GM12878 (cell line): ENCODE measurements around the gene NARF. TPM values are rescaled to one million over a fixed set of nuclear protein-coding genes. Genes with fewer than 3 reads are reported as not detected.

Experiments used
- BHLHE40 ChIP-seq, 2 experiments: fragments of 450-650 bp in 1 of 2; IDR thresholded peaks; 2 replicates each; pipeline ENCODE4 v1.6.1; 2011 to 2017; ENCODE audit warnings: low read depth in 2 of 2, borderline replicate concordance in 1 of 2, improper control_type of control experiment in 1 of 2, low read length in 1 of 2, mild to moderate bottlenecking in 1 of 2
- EGR1 ChIP-seq, 2 experiments: IDR thresholded peaks; 1 replicate in 1 of 2; 2 replicates in 1 of 2; pipeline ENCODE4 v1.6.1; 2011 to 2012; ENCODE audit warnings: low read depth in 2 of 2, low read length in 2 of 2, borderline replicate concordance in 1 of 2, mild to moderate bottlenecking in 1 of 2, moderate library complexity in 1 of 2
- ESRRA ChIP-seq: IDR thresholded peaks from 2 replicates; pipeline ENCODE4 v1.6.1; 2012; ENCODE audit warnings: mild to moderate bottlenecking, low read length, improper control_type of control experiment
- ETV6 ChIP-seq, 2 experiments: fragments of 450-650 bp in 1 of 2; IDR thresholded peaks in 1 of 2; conservative IDR thresholded peaks in 1 of 2; 2 replicates each; pipeline ENCODE4 v1.6.1; 2014; ENCODE audit warnings: antibody characterized with exemption in 1 of 2, borderline replicate concordance in 1 of 2, low read depth in 1 of 2, mild to moderate bottlenecking in 1 of 2, moderate library complexity in 1 of 2
- EZH2 ChIP-seq: IDR thresholded peaks from 2 replicates; pipeline ENCODE4 v1.6.1; 2012; ENCODE audit warnings: low read depth, mild to moderate bottlenecking, control low read depth, inconsistent platforms, low read length, borderline replicate concordance; ENCODE audit not compliant: control insufficient read depth
- IKZF2 ChIP-seq, 2 experiments: fragments of 450-650 bp; IDR thresholded peaks; 2 replicates each; pipeline ENCODE4 v1.6.1; 2017; ENCODE audit warnings: mild to moderate bottlenecking in 2 of 2, moderate library complexity in 2 of 2
- MYB ChIP-seq: fragments of 150-350 bp; IDR thresholded peaks from 2 replicates; pipeline ENCODE4 v1.6.1; 2014; ENCODE audit warnings: mild to moderate bottlenecking, low read depth, low read length, borderline replicate concordance
- NFIC ChIP-seq: IDR thresholded peaks from 2 replicates; pipeline ENCODE4 v1.6.1; 2012; ENCODE audit warnings: low read depth, mild to moderate bottlenecking, inconsistent platforms, low read length, moderate library complexity
- NFXL1 ChIP-seq: fragments of 450-650 bp; IDR thresholded peaks from 2 replicates; pipeline ENCODE4 v1.6.1; 2017; ENCODE audit warnings: antibody characterized with exemption, mild to moderate bottlenecking, borderline replicate concordance
- NR2C1 ChIP-seq: fragments of 450-650 bp; IDR thresholded peaks from 2 replicates; pipeline ENCODE4 v1.6.1; 2017; ENCODE audit warnings: antibody characterized with exemption, mild to moderate bottlenecking, moderate library complexity
- POLR2AphosphoS2 ChIP-seq: IDR thresholded peaks from 2 replicates; pipeline ENCODE4 v1.6.1; 2011; ENCODE audit warnings: low read depth, mild to moderate bottlenecking, low read length, improper control_type of control experiment, moderate library complexity
- RUNX3 ChIP-seq: IDR thresholded peaks from 2 replicates; pipeline ENCODE4 v1.6.1; 2012; ENCODE audit warnings: low read length, inconsistent platforms
- SIX5 ChIP-seq: IDR thresholded peaks from 2 replicates; pipeline ENCODE4 v1.6.1; 2011; ENCODE audit warnings: mild to moderate bottlenecking, low read depth, low read length, moderate library complexity; ENCODE audit not compliant: severe bottlenecking
- SUPT20H ChIP-seq: IDR thresholded peaks from 2 replicates; pipeline ENCODE4 v1.6.1; 2011; ENCODE audit warnings: low read depth, mild to moderate bottlenecking, low read length, moderate library complexity, borderline replicate concordance; ENCODE audit not compliant: control insufficient read depth
- SUZ12 ChIP-seq: fragments of 200-600 bp; sonication (generic); IDR thresholded peaks from one replicate; pipeline ENCODE4 v1.6.1; 2018; ENCODE audit warnings: antibody characterized with exemption, mild to moderate bottlenecking; ENCODE audit not compliant: unreplicated experiment
- TBL1XR1 ChIP-seq: IDR thresholded peaks from 2 replicates; pipeline ENCODE4 v1.6.1; 2012; ENCODE audit warnings: low read depth, low read length, improper control_type of control experiment
- ZNF217 ChIP-seq: fragments of 450-650 bp; IDR thresholded peaks from 2 replicates; pipeline ENCODE4 v1.6.1; 2017; ENCODE audit warnings: antibody characterized with exemption, mild to moderate bottlenecking
- ZNF24 ChIP-seq: fragments of 450-650 bp; IDR thresholded peaks from 2 replicates; pipeline ENCODE4 v1.6.1; 2017; ENCODE audit warnings: antibody characterized with exemption, mild to moderate bottlenecking
- ZNF622 ChIP-seq: fragments of 450-650 bp; IDR thresholded peaks from 2 replicates; pipeline ENCODE4 v1.6.1; 2017; ENCODE audit warnings: mild to moderate bottlenecking, inconsistent platforms
- ZZZ3 ChIP-seq: IDR thresholded peaks from 2 replicates; pipeline ENCODE4 v1.6.1; 2011; ENCODE audit warnings: low read depth; ENCODE audit not compliant: control insufficient read depth, insufficient read length
- polyA plus RNA-seq, 11 experiments: library from polyadenylated mRNA; depleted of rRNA in 4 of 11; unstranded in 6 of 11; stranded (reverse) in 5 of 11; fragments of >200 nt; fragmentation: Nextera tagmentation in 4 of 11; fragmentation: Illumina TruSeq in 1 of 11; extraction: Ambion mirVana in 4 of 11; extraction: Trizol in 1 of 11; gene quantifications; 1 replicate in 1 of 11; 2 replicates in 10 of 11; pipeline versions ENCODE4 v1.2.1 to v1.2.3, GENCODE V29; 2011 to 2016; ENCODE audit warnings: inconsistent platforms in 2 of 11, missing spikeins in 2 of 11, low read depth in 1 of 11
- total RNA-seq, 4 experiments: library from RNA; depleted of rRNA in 3 of 4; stranded (reverse); fragments of >200 nt in 3 of 4; fragmentation: Illumina TruSeq in 1 of 4; extraction: Trizol in 1 of 4; gene quantifications; 2 replicates each; pipeline versions ENCODE4 v1.2.1 to v1.2.3, GENCODE V29; 2013 to 2021
- TF ChIP-seq, protein P1 (sequence below): fragments of 450-650 bp; formaldehyde crosslinking; IDR thresholded peaks from 2 replicates; pipeline ENCODE4 v1.5.0; 2022; ENCODE audit warnings: mild to moderate bottlenecking, missing genetic modification characterization
- TF ChIP-seq, protein P2 (sequence below): fragments of 450-650 bp; formaldehyde crosslinking; IDR thresholded peaks from 2 replicates; pipeline ENCODE4 v1.4.0; 2020; ENCODE audit warnings: mild to moderate bottlenecking, moderate library complexity

NARF gene
- total and polyA plus RNA-seq, 10 of the 15 experiments (the other 5 are each of a cell fraction or from before 2014, with no cell fraction given): 16.7 to 126 (median 47.5) TPM

- TF ChIP-seq, protein P1, sequence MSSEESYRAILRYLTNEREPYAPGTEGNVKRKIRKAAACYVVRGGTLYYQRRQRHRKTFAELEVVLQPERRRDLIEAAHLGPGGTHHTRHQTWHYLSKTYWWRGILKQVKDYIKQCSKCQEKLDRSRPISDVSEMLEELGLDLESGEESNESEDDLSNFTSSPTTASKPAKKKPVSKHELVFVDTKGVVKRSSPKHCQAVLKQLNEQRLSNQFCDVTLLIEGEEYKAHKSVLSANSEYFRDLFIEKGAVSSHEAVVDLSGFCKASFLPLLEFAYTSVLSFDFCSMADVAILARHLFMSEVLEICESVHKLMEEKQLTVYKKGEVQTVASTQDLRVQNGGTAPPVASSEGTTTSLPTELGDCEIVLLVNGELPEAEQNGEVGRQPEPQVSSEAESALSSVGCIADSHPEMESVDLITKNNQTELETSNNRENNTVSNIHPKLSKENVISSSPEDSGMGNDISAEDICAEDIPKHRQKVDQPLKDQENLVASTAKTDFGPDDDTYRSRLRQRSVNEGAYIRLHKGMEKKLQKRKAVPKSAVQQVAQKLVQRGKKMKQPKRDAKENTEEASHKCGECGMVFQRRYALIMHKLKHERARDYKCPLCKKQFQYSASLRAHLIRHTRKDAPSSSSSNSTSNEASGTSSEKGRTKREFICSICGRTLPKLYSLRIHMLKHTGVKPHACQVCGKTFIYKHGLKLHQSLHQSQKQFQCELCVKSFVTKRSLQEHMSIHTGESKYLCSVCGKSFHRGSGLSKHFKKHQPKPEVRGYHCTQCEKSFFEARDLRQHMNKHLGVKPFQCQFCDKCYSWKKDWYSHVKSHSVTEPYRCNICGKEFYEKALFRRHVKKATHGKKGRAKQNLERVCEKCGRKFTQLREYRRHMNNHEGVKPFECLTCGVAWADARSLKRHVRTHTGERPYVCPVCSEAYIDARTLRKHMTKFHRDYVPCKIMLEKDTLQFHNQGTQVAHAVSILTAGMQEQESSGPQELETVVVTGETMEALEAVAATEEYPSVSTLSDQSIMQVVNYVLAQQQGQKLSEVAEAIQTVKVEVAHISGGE (CRISPR knock-in tag): no peak
- TF ChIP-seq NR2C1 (no peak), EZH2 (no peak), IKZF2 (IDR thresholded peaks at IDR 0.05) (no peak), ZNF217 (no peak), BHLHE40 (IDR thresholded peaks at IDR 0.05; ENCODE audit: borderline replicate concordance in 1 of 2, low read depth in 2 of 2, low read length in 1 of 2) (peak in 1 of 2 experiments; percentile 42; a peak in 2 of 4 replicates), TBL1XR1 (no peak), SUZ12 (no peak), POLR2AphosphoS2 (no peak), MYB (no peak), NFXL1 (no peak), NFIC (no peak), ZZZ3 (no peak), SUPT20H (no peak), ESRRA (no peak), ETV6 (conservative IDR thresholded peaks at IDR 0.05 in 1 of 2, IDR thresholded peaks at IDR 0.05 in 1 of 2; ENCODE audit: borderline replicate concordance in 1 of 2, low read depth in 1 of 2) (no peak), EGR1 (IDR thresholded peaks at IDR 0.05; ENCODE audit: borderline replicate concordance in 1 of 2, low read depth in 2 of 2, low read length in 2 of 2) (no peak), ZNF24 (no peak), ZNF622 (no peak), SIX5 (no peak), RUNX3 (no peak)
- TF ChIP-seq, protein P2, sequence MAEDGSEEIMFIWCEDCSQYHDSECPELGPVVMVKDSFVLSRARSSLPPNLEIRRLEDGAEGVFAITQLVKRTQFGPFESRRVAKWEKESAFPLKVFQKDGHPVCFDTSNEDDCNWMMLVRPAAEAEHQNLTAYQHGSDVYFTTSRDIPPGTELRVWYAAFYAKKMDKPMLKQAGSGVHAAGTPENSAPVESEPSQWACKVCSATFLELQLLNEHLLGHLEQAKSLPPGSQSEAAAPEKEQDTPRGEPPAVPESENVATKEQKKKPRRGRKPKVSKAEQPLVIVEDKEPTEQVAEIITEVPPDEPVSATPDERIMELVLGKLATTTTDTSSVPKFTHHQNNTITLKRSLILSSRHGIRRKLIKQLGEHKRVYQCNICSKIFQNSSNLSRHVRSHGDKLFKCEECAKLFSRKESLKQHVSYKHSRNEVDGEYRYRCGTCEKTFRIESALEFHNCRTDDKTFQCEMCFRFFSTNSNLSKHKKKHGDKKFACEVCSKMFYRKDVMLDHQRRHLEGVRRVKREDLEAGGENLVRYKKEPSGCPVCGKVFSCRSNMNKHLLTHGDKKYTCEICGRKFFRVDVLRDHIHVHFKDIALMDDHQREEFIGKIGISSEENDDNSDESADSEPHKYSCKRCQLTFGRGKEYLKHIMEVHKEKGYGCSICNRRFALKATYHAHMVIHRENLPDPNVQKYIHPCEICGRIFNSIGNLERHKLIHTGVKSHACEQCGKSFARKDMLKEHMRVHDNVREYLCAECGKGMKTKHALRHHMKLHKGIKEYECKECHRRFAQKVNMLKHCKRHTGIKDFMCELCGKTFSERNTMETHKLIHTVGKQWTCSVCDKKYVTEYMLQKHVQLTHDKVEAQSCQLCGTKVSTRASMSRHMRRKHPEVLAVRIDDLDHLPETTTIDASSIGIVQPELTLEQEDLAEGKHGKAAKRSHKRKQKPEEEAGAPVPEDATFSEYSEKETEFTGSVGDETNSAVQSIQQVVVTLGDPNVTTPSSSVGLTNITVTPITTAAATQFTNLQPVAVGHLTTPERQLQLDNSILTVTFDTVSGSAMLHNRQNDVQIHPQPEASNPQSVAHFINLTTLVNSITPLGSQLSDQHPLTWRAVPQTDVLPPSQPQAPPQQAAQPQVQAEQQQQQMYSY: no peak
These were observed 414 bp downstream of the NARF start (continued) for GRCh38 chr17:82458885-82459424.
